Fibroblast of skin of scalp (primary cell): Measurements from ENCODE around the gene TPRN.
A peak's percentile ranks its signal among the peaks of the same experiment; 100 is the strongest.

Experiments
- DNase-seq: peaks from one replicate; pipeline ENCODE4 v3.0.0-alpha.2; 2013

Gene TPRN

DNA sequence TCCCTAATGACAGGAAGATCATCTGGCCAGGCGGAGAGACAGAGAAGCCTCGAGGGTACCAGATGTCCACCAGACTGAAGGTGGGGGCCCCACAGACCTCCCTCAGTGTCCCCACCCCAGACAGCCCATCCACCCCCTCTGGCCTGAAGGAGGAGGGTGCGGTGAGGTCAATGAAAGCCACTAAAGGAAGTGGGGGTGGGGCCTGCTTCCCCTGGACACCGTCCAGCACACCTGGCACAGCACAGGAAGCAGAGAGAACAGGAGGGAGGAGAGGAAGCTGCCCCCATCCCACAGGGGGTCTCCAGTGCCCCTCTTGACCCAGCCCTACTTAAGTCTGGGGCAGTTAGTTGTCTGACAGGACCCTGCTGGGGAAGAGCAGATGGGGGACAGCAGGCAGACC lies 41.9 kb downstream of the TPRN start:
- DNase-seq, result no peak

DNA sequence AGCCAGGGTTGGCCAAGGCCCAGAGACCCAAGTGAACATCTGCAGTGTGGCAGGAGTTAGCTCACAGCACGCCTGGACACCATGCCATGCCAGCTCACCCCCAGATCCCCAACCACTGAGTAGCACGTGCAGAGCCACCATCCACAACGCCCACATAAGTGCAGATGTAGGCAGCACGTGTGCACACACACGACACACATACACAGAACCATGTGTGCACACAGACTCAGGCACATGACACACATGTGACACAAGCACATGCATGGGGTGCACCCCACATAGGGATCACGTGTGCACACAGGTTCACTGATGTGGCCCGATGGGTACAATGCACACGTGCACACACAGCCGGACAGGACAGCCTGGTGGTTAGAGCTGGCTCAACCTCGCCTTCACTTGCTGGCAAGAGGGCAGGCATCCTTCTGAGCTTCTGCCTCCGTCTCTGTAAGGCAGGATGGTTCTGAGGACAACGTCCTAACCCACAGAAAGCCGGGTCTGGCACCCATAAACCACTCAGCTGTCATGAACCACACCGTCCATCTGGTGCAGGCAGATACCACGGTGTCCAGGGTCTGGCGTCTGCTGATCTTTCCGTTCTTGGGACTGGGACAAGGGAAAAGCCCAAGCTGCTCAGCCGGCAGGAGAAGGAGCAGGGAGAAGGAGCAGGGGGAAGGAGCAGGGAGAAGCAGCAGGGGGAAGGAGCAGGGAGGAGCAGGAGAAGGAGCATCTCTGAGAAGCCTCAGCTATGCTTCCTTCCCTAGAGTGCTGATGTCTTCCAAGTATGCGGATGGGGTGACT lies 42.7 kb downstream of the TPRN start:
- DNase-seq, result no peak

DNA sequence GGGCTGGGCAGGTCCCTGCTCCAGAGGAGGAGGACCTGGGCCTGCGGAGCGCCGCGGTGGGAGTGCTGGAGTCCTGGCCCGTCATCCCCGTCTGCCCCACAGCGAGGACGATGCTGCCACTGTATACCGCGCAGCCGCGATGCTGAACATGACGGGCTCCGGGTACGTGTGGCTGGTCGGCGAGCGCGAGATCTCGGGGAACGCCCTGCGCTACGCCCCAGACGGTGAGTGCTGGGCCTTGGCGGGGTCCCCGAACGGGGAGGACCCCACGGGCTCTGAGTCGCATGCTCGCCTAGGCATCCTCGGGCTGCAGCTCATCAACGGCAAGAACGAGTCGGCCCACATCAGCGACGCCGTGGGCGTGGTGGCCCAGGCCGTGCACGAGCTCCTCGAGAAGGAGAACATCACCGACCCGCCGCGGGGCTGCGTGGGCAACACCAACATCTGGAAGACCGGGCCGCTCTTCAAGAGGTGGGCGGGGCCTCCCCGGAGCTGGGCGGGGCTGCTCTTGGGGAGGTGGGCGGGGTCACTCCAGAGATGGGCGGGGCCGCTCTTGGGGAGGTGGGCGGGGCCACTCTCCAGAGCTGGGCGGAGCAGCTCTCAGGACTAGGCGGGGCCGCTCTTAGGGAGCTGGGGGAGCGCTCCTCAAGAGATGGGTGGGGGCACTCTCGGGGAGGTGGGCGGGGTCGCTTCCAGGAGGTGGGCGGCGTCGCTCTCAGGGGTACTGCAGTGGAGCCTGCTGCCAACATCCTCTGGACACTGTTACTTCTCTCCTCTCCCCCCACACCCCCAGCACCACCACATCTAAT lies 43.8 kb downstream of the TPRN start:
- DNase-seq, result peak; percentile 42

- no peak for DNase-seq
Measured at GRCh38 chr9:137152844-137153405, 47.6 kb downstream of the TPRN start.

- DNase-seq, result peak; percentile 46
Measured at GRCh38 chr9:137150617-137151457, 49.7 kb downstream of the TPRN start.

GRCh38 chr9:137149942-137150616 lies 50.5 kb downstream of the TPRN start:
- no peak for DNase-seq

GRCh38 chr9:137149363-137149762 lies 51.2 kb downstream of the TPRN start:
- DNase-seq, result no peak

- no peak for DNase-seq
Measured at GRCh38 chr9:137148661-137149060, 51.9 kb downstream of the TPRN start.

DNA sequence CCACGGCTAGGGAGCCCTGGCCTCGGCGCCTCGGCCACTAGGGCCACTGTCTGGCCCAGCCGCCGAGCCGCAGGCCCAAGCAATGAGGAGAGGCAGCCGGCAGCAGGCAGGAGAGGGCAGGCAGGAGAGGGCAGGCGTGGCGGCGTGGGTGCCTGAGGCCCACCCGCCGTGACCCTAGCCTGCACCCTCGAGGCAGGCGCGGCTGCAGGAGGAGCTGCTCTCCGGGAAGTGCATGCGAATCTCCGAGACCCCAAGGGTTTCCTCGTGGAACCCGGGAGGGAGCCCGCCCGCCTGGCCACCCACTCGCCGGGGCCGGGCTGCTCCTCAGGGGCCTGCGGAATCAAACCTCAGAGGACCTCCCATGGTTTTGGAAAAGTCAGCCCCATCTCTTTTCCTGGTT lies 52.3 kb downstream of the TPRN start:
- no peak for DNase-seq

DNA sequence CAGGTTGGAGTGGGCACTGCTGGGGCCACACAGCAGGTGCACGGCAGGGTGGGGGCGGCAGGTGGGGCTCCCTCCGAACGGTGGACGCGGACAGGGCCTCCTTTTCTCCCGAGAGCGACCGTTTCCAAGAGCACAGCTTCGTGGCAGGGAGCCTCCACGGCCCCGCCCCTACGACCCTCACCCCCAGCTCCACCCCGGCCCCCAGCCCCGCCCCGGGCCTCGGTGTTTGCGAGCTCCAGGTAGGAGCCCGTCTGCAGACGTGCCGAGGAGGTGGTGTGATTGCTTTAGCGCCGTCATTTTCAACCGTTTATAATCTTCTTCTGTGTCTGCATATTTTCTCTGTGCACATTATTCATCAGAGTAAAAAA lies 52.8 kb downstream of the TPRN start:
- no peak for DNase-seq

GRCh38 chr9:137147091-137147792 lies 53.3 kb downstream of the TPRN start:
- no peak for DNase-seq

GRCh38 chr9:137146527-137146918 lies 54.0 kb downstream of the TPRN start:
- no peak for DNase-seq

DNA sequence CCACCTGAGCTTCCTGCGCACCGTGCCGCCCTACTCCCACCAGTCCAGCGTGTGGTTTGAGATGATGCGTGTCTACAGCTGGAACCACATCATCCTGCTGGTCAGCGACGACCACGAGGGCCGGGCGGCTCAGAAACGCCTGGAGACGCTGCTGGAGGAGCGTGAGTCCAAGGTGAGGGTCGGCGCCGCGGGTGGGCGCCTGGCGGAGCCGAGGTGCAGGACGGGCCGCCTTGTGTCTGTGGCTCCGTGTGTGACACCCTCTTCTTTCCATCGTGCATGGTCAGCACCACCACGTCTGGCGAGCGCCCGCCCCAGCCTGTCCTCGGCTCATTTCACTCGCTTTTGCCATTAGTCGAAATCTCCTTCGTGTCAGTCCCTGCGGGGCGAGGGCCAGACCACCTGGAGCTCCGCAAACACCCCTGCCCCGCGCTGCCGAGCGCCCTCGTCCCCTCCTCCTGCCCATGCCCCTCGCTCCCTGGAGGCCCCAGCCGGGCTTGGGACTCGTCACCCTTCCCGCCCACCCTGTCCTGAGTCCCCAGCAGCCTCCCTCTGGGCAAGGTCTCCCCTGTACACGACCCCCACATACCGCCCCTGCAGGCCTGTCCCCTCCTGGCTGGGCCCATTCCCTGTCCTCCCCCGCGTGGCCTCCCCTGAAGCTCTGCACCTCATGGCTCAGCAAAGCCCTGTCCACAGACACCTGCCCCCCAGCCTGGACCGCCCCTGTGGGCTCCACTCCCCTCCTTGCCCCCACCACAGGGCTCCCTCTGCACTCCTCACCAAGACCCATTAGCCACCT lies 54.6 kb downstream of the TPRN start:
- no peak for DNase-seq

DNA sequence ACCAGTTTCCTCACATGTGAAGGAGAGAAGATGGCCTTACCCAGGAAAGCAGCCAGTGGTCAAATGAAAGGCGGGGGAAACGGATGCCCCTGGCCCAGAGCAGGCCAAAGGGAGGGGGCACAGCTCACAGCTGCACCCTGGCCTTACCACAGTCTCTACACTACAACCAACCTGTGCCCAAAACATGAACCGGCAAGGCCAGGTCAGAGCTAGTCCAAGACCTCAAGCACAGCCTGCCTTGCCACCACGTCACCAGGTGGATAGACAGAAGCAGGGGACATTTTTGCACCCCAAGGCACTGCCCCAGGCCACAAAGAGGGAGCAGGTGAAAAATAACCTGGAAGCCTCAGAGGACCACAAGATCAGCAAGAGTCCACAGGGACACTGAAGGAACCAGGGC lies 57.1 kb downstream of the TPRN start:
- no peak for DNase-seq

DNA sequence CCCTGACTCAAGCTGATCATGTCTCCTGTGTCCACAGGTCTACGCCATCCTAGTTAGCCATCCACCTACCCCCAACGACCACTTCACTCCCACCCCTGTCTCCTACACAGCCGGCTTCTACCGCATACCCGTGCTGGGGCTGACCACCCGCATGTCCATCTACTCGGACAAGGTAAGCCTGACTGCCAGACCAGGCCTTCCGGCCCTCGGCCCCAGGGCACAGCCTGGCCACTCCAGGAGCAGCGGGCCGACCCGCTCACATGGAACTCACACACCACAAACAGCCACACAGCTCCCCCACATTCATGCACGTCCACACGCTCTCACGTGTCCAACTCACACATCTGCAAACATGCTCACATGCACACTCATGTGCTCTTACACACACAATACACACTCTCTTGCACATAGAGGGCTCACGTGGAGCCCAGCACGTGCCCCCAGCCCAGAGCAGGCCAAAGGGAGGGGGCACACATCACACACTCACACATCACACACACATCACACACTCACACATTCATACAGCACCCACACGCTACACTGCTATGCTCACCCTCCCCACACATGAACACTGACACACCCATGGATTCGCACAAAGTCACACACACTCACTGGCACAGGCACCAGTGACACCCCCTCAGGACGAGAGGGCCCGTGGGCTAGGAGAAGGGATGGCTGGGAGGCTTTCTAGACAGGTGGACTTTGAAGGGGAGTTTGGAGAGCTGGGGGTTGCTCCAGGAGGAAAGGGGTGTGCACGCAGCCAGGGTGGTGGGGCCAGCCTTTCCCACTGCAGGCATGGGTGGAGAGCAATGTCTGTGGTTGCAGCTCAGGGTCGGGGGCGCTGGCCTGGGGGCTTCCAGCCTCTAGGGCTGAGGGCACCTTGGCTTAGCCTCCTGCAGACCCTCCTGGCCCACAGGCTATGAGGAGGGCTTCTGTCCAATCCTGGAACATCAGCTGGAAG lies 58.3 kb downstream of the TPRN start:
- DNase-seq, result no peak
